ENCODE results near the gene NAT10.
"Not testable (repeated sequence)": the region's sequence is repeated elsewhere in the genome, so short reads cannot be mapped to it uniquely, and the experiment has no call there.

The NAT10 gene

GRCh38 chr11:34067383-34068065 is 37.9 kb upstream of the NAT10 start:
- no peak overlapping the region for H3K4me3 ChIP-seq (ENCODE audit: low read depth, low read length)
- DNase-seq (ENCODE audit: low read depth) = no peak
- no peak for TF ChIP-seq CTCF (conservative IDR thresholded peaks at IDR 0.05; ENCODE audit: low read depth, low read length)

GRCh38 chr11:34068111-34068510 is 37.3 kb upstream of the NAT10 start:
- H3K4me3 ChIP-seq (ENCODE audit: low read depth, low read length) = no peak overlapping the region
- peak; percentile 88 for DNase-seq (ENCODE audit: low read depth)
- no peak for TF ChIP-seq CTCF (conservative IDR thresholded peaks at IDR 0.05; ENCODE audit: low read depth, low read length)

- not testable (repeated sequence) for DNase-seq (ENCODE audit: low read depth); H3K4me3 ChIP-seq (ENCODE audit: low read depth, low read length)
These were observed 34.1 kb upstream of the NAT10 start for GRCh38 chr11:34071306-34071705.

- DNase-seq (ENCODE audit: low read depth) = no peak
- no peak overlapping the region for H3K4me3 ChIP-seq (ENCODE audit: low read depth, low read length)
- no peak for TF ChIP-seq CTCF (conservative IDR thresholded peaks at IDR 0.05; ENCODE audit: low read depth, low read length)
These were observed 33.4 kb upstream of the NAT10 start for GRCh38 chr11:34072041-34072440.

- DNase-seq (ENCODE audit: low read depth) = peak; percentile 42
- no peak overlapping the region for H3K4me3 ChIP-seq (ENCODE audit: low read depth, low read length)
- no peak for TF ChIP-seq CTCF (conservative IDR thresholded peaks at IDR 0.05; ENCODE audit: low read depth, low read length)
These were observed 32.6 kb upstream of the NAT10 start for GRCh38 chr11:34072832-34073231.

- no peak overlapping the region for H3K4me3 ChIP-seq (ENCODE audit: low read depth, low read length)
- TF ChIP-seq CTCF (conservative IDR thresholded peaks at IDR 0.05; ENCODE audit: low read depth, low read length) = no peak
- no peak for DNase-seq (ENCODE audit: low read depth)
These were observed 31.0 kb upstream of the NAT10 start for GRCh38 chr11:34074391-34074790.

GRCh38 chr11:34075178-34075820 is 30.1 kb upstream of the NAT10 start:
- peak; percentile 58 for DNase-seq (ENCODE audit: low read depth)
- TF ChIP-seq CTCF (conservative IDR thresholded peaks at IDR 0.05; ENCODE audit: low read depth, low read length) = no peak
- H3K4me3 ChIP-seq (ENCODE audit: low read depth, low read length) = no peak overlapping the region

All from choroid plexus epithelial cell (primary cell).